Right lobe of liver (tissue), 6 donors: Measurements from ENCODE around the gene PEAR1. TPM values are rescaled to one million over a fixed set of nuclear protein-coding genes. Genes with fewer than 3 reads are reported as not detected.
A peak's percentile ranks its signal among the peaks of the same experiment; 100 is the strongest.

Source experiments
- ATAC-seq, 4 donors: fragments of 200-7000 bp; cut with Tn5 transposase; one replicate each; pipeline ENCODE4 v1.9.1; 2020; ENCODE audit warnings: mild to moderate bottlenecking in 4 of 4, moderate library complexity in 4 of 4
- DNase-seq, 3 donors: peaks; one replicate each; pipeline ENCODE4 v3.0.0-alpha.2; 2020
- H3K27ac ChIP-seq, 3 donors: fragments of 200-600 bp; one replicate each; pipeline ENCODE4 v1.8.0; 2022
- H3K27me3 ChIP-seq, 2 donors: fragments of 200-600 bp; one replicate each; pipeline ENCODE4 v1.8.0; 2022
- H3K36me3 ChIP-seq, 4 donors: fragments of 200-600 bp; sonication (generic) in 1 of 4; one replicate each; pipeline versions ENCODE4 v1.5.1 to v1.8.0; 2017 to 2022; ENCODE audit warnings: control low read depth in 1 of 4
- H3K4me1 ChIP-seq, 4 donors: fragments of 200-600 bp; sonication (generic) in 1 of 4; one replicate each; pipeline versions ENCODE4 v1.5.1 to v1.8.0; 2017 to 2022; ENCODE audit warnings: control low read depth in 1 of 4
- H3K4me3 ChIP-seq, 3 donors: fragments of 200-600 bp; one replicate each; pipeline ENCODE4 v1.8.0; 2022
- H3K9me3 ChIP-seq, 4 donors: fragments of 200-600 bp; sonication (generic) in 1 of 4; one replicate each; pipeline versions ENCODE4 v1.5.1 to v1.8.0; 2017 to 2022; ENCODE audit warnings: control low read depth in 1 of 4
- CTCF ChIP-seq, 4 donors: fragments of 200-600 bp in 3 of 4; fragments of 450-650 bp in 1 of 4; IDR thresholded peaks; one replicate each; pipeline versions ENCODE4 v1.5.1 to v1.8.0; 2016 to 2022; ENCODE audit warnings: antibody characterized with exemption in 4 of 4, mild to moderate bottlenecking in 2 of 4
- POLR2A ChIP-seq: fragments of 450-650 bp; IDR thresholded peaks from one replicate; pipeline ENCODE4 v1.6.1; 2017; ENCODE audit warnings: antibody characterized with exemption, mild to moderate bottlenecking
- WGBS: methylation state at CpG from one replicate; pipeline ENCODE4 v1.1.6; 2018; ENCODE audit warnings: low coverage, low lambda C conversion rate; ENCODE audit not compliant: insufficient coverage; ENCODE audit errors: missing lambda C conversion rate; 5-methylcytosine and 5-hydroxymethylcytosine counted together
- intact Hi-C, 2 donors: fragments of 100-400 bp; cut with DNase I; formaldehyde crosslinking; loops; one replicate each; pipeline versions ENCODE4 v1.11.2 to v1.14.1; 2022
- total RNA-seq, 6 experiments: library from RNA; depleted of rRNA in 2 of 6; stranded (reverse); fragments of >200 nt in 2 of 6; fragmentation: NEBNext Ultra II Directional in 3 of 6; extraction: Animal tissue kit (Norgen Biotek cat#: 25700) in 3 of 6; gene quantifications; one replicate each; pipeline versions ENCODE4 v1.1.0 to v1.2.4, GENCODE V29; 2016 to 2023
- donor health status: DM: no; HTN: yes; CAD: no.
- donor health status: DM: no; HTN: no; CAD: no.
- donor health status: DM: no; HTN: no; CAD: no.
- donor health status: DM: no; HTN: yes; CAD: no.
- donor health status: DM: no; HTN: yes; CAD: no.

PEAR1 gene
- total RNA-seq, 6 experiments from 2014 or later, result 2.2 to 9.8 (median 3.6) TPM

- intact Hi-C loops, result no loop called here
- TF ChIP-seq CTCF (IDR thresholded peaks at IDR 0.05) (no peak), POLR2A (no peak)
- peaks cover 0 to 21% (median 0%) of the 10 kb centered on the region in 4 donors for H3K4me1 ChIP-seq
- WGBS, result 4% methylated on average over 8 of the region's 69 CpGs
- no peak for DNase-seq
- peak within 1 kb of the TSS in 2 of 3 donors; percentile 6 to 24 for H3K4me3 ChIP-seq
- peaks cover 4 to 13% of the 10 kb centered on the region in 2 donors for H3K27me3 ChIP-seq
- H3K9me3 ChIP-seq, result no peaks in the 10 kb centered on the region
- no peaks in the 10 kb centered on the region for H3K36me3 ChIP-seq
- no peak within 1 kb of the TSS for H3K27ac ChIP-seq
- ATAC-seq, result peak; percentile 12 to 37 (median 20)
Measured at GRCh38 chr1:156860628-156861423, 32.7 kb upstream of the PEAR1 start, which contains the start of gene NTRK1. NTRK1 (plus strand) TSS chr1:156860865; CDS start chr1:156860935, 70 bp downstream.

GRCh38 chr1:156862584-156862983 is 30.9 kb upstream of the PEAR1 start:
- H3K27me3 ChIP-seq, result peaks cover 4 to 13% of the 10 kb centered on the region in 2 donors

GRCh38 chr1:156862997-156863599 is 30.4 kb upstream of the PEAR1 start:
- 45% methylated on average over 10 of the region's 10 CpGs for WGBS
- no peak overlapping the region for H3K4me3 ChIP-seq
- DNase-seq (no peak), ATAC-seq (no peak)
- H3K4me1 ChIP-seq, result peaks cover 0 to 21% (median 0%) of the 10 kb centered on the region in 4 donors
- peaks cover 4 to 13% of the 10 kb centered on the region in 2 donors for H3K27me3 ChIP-seq
- no peaks in the 10 kb centered on the region for H3K36me3 ChIP-seq
- TF ChIP-seq POLR2A, result no peak
- TF ChIP-seq CTCF (IDR thresholded peaks at IDR 0.05), result no peak
- H3K9me3 ChIP-seq, result no peaks in the 10 kb centered on the region
- intact Hi-C loops, result no loop called here
- no peak overlapping the region for H3K27ac ChIP-seq

More at GRCh38 chr1:156862584-156862983, 30.9 kb upstream of the PEAR1 start:
- H3K27ac ChIP-seq, result no peak overlapping the region
- ATAC-seq, result no peak
- peaks cover 0 to 21% (median 0%) of the 10 kb centered on the region in 4 donors for H3K4me1 ChIP-seq
- H3K4me3 ChIP-seq, result no peak overlapping the region
- H3K9me3 ChIP-seq, result no peaks in the 10 kb centered on the region
- no peak for DNase-seq
- WGBS, result 80% methylated on average over 3 of the region's 6 CpGs
- intact Hi-C loops, result no loop called here
- TF ChIP-seq POLR2A (no peak), CTCF (IDR thresholded peaks at IDR 0.05) (no peak)
- H3K36me3 ChIP-seq, result no peaks in the 10 kb centered on the region

- H3K27ac ChIP-seq, result no peak overlapping the region
- H3K4me3 ChIP-seq, result no peak overlapping the region
- H3K36me3 ChIP-seq, result no peaks in the 10 kb centered on the region
- H3K27me3 ChIP-seq, result peaks cover 4 to 13% of the 10 kb centered on the region in 2 donors
- DNase-seq, result no peak
- TF ChIP-seq CTCF (IDR thresholded peaks at IDR 0.05), result no peak
- TF ChIP-seq POLR2A, result no peak
- ATAC-seq, result no peak
- H3K4me1 ChIP-seq, result peaks cover 0 to 19% (median 0%) of the 10 kb centered on the region in 4 donors
- 62% methylated on average over 3 of the region's 7 CpGs for WGBS
- no peaks in the 10 kb centered on the region for H3K9me3 ChIP-seq
- intact Hi-C loops, result no loop called here
Measured at GRCh38 chr1:156863631-156864030, 29.9 kb upstream of the PEAR1 start.
